Hematopoietic multipotent progenitor cell treated with erythropoietin and hydrocortisone succinate and interleukin-3 and kit ligand, for 6 days (in vitro differentiated cells): ENCODE data around the gene MMP17.
A peak's percentile ranks its signal among the peaks of the same experiment; 100 is the strongest.

Experiments used
- DNase-seq: peaks from one replicate; pipeline ENCODE4 v3.0.0-alpha.2; 2015

The MMP17 gene

GRCh38 chr12:131830914-131831571 lies 2.9 kb downstream of the MMP17 start:
- DNase-seq: peak; percentile 32

GRCh38 chr12:131831635-131832041 lies 3.4 kb downstream of the MMP17 start:
- DNase-seq: no peak

DNA sequence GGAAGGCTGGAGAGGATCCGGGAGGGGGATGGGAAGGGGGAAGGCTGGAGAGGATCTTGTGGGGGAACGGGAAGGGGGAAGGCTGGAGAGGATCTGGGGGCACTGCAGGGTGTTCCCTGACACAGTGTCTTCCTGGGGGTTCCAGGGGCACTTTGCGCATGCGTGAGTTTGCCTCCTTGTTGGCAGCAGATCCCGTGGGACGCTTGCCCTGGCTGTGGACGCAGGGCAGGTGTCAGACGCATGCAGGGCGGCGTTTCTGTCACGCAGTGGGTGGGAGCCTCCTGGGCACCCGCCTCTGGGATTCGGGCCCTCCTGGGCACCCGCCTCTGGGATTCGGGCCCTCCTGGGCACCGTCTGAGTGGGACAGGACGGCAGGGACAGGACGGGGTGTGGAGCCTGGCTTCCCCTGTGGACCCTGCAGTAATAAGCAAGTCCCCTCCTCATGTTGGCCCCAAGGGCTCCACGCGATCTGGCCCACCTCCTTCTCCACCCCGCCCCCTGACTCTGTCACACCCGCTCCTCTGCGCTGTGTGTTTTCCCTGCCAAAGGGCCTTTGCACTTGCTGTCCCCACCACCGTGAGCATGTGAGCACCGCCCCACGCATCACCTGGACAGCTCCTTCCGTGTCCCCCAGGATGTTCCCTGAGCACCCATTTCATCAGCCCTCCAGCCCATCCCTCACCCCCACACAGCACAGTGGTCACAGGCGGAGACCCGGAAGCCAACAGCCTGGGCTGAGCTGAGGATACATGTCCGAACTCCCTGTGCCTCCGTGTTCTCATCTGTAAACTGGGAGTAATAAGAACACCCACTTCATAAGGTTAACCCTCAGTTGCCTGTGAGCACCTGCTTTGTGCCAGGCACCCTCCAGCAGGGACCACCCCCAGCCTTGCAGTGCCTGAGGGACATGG lies 4.4 kb downstream of the MMP17 start:
- DNase-seq: no peak

GRCh38 chr12:131833288-131833895 lies 5.2 kb downstream of the MMP17 start:
- no peak for DNase-seq

DNA sequence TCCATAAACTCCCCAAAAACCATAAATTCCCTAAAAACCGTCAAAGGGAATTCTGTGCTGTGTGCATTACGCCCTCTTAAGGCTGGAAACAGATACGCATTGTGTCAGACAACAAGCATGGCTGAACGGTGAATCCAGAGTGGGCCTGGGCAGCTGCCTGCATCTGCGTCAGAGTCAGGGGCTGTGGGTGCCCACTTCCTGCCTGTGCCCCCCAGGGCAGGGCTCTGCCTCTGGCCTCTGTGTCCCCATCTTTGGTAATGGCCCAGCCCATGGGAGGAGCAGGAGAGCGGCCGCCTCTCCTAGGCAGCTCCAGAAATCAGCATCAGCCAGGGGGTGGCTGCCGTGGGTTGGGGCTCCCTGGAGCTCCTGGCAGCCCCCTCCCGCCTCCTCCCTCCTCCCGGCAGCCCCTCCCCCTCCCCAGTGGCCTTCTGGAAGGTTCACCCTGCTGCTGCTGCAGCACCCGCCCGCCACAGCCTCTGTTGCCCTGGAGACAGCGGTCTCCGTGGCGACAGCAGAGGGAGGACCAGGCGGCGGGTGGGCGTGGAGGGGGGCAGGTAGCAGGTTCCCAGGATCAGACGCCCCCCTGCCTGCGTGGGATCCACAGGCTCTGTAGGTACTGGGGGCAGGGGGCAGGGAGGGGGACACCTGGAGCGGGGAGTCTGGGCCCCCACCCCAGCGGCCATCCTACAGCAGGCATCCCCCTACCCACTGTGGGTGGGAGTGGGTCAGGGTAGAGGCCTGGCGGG lies 5.9 kb downstream of the MMP17 start:
- peak; percentile 39 for DNase-seq

- DNase-seq: no peak
These were observed 6.8 kb downstream of the MMP17 start for GRCh38 chr12:131834798-131835615.

DNA sequence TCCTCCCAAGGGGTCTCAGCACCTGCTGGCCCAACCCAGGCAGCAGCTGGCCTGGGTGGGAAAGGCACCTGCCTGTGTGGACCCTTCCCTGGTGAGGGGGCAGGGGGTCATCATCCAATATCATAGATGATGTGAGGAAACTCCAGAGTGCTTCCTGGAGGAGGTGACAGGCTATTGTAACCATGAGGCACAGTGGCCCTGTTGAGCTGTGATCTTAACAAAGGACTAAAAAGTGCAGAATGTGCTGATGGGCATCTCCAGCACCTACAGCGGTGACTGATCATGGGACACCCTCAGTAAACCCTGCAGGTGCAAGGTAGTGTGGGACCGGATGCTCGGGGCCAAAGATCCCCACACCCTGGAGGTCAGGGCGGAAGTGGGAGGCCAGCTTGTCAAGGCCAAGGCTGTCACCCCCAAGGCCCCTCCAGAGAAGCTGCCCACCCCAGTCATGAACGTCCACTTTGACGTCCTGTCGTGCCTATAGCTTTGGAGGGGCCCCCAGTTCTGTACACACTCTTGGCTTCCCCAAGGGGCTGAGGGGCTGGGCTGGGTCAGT lies 7.5 kb downstream of the MMP17 start:
- no peak for DNase-seq

- DNase-seq: peak; percentile 42
These were observed 8.0 kb downstream of the MMP17 start for GRCh38 chr12:131836193-131836592.

DNA sequence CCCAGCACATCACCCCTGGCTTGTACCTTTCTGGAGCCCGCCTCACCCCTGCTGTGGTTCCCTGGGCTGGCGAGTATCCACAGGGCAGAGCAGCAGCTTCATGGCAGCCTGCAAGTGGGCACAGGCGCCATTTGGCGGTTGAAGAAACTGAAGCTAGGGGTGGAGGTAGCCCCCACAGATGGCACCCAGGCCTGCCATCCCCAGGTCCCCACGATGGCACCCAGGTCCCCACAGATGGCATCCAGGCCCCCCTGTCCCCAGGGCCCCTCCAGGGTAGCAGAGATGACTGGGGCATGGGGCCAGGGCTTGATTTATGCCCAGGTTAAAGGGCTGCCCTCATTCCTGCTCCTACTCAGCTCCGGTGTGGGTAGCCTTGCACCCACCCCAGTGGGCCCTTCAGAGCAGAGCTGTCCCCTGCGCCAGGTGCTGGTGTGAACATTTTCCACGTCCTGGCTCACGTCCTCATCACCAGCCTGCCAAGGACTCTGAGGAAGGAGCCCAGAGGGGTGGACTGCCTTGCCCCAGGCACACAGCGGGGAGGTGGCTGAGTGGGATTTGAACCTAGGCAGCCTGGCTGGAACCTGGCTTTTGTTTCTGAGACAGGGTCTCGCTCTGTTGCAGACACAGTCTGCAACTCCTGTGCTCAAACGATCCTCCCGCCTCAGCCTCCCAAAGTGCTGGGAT lies 8.7 kb downstream of the MMP17 start:
- DNase-seq: no peak

- DNase-seq: no peak
These were observed 12.6 kb downstream of the MMP17 start for GRCh38 chr12:131840643-131841416.

GRCh38 chr12:131841547-131841946 lies 13.4 kb downstream of the MMP17 start:
- DNase-seq: no peak

- DNase-seq: no peak
These were observed 14.0 kb downstream of the MMP17 start for GRCh38 chr12:131842169-131842568.

DNA sequence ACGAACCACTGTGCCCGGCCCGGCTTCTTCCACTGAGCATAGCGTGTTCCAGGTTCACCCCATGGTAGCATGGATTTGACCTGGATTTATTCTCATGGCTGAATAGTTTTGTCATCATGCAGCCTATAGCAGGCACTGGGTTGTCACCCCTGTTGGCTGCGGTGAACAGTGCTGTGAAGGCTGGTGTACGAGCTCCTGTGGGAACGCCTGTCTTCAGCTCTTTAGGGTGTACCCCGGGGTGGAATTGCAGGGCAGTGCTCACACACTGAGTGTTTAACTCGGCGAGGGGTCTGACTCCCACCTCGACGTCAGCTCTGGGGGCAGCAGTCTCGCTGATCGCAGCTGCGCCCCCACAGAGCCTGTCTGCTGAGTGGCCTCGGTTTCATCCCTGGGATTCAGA lies 15.3 kb downstream of the MMP17 start:
- no peak for DNase-seq

DNA sequence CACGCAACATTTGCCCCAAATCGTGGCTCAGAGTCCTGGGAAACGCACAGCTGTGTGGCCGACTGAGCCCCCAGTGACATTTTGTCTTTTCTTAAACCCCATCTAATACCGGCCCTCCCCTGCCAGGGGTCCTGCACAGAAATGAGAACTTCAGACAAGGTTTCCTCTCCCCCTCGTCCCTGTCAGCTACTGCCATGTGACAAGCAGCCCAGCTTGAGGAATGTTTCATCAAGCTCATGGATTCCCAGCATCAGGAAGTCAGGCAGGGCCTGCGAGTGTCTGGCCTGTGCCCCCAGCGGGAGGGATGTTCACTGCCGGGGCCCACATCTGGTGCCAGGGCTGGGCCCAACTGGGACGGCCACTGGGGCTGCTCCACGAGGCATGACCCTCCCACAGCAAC lies 15.9 kb downstream of the MMP17 start:
- no peak for DNase-seq

DNA sequence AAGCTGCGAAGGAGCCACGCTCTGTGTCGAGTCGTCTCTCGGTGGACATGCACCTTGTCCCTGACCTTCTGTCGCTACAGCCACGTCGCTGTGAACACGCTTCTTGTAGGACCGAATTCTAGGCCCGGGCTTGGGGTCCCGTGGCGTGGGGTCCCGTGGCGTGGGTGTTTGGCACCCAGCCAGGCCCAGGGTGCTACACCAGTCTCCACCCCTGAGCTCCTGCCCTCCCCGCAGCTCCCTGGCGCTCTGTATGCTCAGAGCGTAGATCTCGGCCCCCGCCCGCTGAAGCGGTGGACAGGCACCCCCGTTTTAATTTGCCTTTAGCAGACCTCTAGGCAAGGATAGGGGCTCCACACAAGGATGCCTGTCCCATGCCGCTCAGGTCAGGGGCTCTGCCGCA lies 16.5 kb downstream of the MMP17 start:
- DNase-seq: no peak

- DNase-seq: no peak
These were observed 16.9 kb downstream of the MMP17 start for GRCh38 chr12:131845121-131845520.

DNA sequence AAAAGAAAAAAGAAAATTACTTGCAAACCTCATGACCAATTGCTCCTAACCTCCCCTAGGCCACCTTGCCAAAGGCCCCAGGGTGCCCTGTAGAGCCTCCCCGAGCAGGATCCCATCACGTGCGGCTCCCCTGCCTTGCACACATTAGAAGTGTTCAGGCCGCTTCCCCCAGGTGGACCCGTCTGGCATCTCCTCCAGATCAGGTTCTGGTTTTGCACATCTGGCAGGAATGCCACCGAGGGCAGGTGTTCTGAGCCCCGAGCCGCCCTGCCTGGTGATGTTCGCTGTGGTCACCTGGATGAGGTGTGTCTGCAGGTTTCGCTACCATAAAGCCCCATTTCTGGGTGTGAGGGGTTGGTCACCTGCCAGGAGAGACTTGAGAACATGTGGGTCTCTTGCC lies 19.3 kb downstream of the MMP17 start:
- no peak for DNase-seq

DNA sequence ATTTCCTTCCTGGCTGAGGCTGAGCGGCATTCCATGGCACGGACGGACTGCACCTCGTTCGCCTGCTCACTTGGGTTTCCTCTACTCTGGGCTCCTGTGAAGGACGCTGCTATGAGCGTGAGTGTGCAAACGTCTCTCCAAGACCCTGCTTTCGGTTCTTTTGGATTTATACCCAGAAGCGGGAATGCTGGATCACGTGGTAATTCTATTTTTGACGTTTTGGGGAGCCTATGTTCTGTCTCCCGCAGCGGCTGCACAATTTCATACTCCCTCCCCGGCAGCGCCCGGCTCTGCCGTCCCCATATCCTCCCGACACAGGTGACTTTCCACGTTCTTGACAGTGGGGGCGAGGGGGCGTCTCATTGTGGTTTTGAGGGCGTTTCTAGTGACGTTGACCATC lies 20.6 kb downstream of the MMP17 start:
- no peak for DNase-seq

- DNase-seq: no peak
These were observed 21.7 kb downstream of the MMP17 start for GRCh38 chr12:131849700-131850553.
